RWPE1 (cell line): ENCODE measurements around the gene DISC1.

ENCODE experiments used
- CTCF ChIA-PET: fragments of 350-600 bp; sonication (Branson Sonifier 250); formaldehyde crosslinking; extraction: SDS; loops from one replicate; lab custom pipeline; 2021; lab: Yijun Ruan, JAX
- POLR2A ChIA-PET: fragments of 400-600 bp; formaldehyde crosslinking; extraction: SDS; loops from one replicate; lab custom pipeline; 2020; ENCODE audit warnings: antibody characterized with exemption; ENCODE audit not compliant: low non-redundant PET; lab: Yijun Ruan, JAX
- DNase-seq: peaks from one replicate; pipeline ENCODE4 v3.0.0; 2012; ENCODE audit warnings: low spot score
- H3K27ac ChIP-seq: fragments of 450-650 bp; 2 replicates; pipeline ENCODE4 v1.5.1; 2017
- CTCF ChIP-seq: fragments of 450-650 bp; conservative IDR thresholded peaks from 2 replicates; pipeline ENCODE4 v1.5.1; 2017; ENCODE audit warnings: low read depth, mild to moderate bottlenecking

Gene DISC1

GRCh38 chr1:231919239-231919885 lies 292.8 kb downstream of the DISC1 start:
- H3K27ac ChIP-seq: no peak overlapping the region
- CTCF ChIA-PET: no interaction called here
- TF ChIP-seq CTCF: no peak
- DNase-seq: no peak
- POLR2A ChIA-PET: no interaction called here

GRCh38 chr1:231919886-231920285 lies 293.3 kb downstream of the DISC1 start:
- no peak for DNase-seq
- TF ChIP-seq CTCF: no peak
- no peak overlapping the region for H3K27ac ChIP-seq
- ChIA-PET POLR2A (no interaction called here), CTCF (no interaction called here)

- TF ChIP-seq CTCF: no peak
- ChIA-PET POLR2A (no interaction called here), CTCF (interaction anchor here (0.6 kb wide), 1 partner anchor 92 kb away, joined by 4 read pairs; no protein-coding TSS in a partner anchor)
- no peak overlapping the region for H3K27ac ChIP-seq
- DNase-seq: no peak
Measured at GRCh38 chr1:231921646-231922345, 295.2 kb downstream of the DISC1 start.

- ChIA-PET CTCF (interaction anchor here (0.7 kb wide), 1 partner anchor 1351 kb away, joined by 3 read pairs; no protein-coding TSS in a partner anchor), POLR2A (no interaction called here)
- no peak overlapping the region for H3K27ac ChIP-seq
- DNase-seq: no peak
- TF ChIP-seq CTCF: no peak
Measured at GRCh38 chr1:231923491-231924041, 297.0 kb downstream of the DISC1 start.

GRCh38 chr1:231924180-231924579 lies 297.6 kb downstream of the DISC1 start:
- ChIA-PET CTCF (no interaction called here), POLR2A (no interaction called here)
- DNase-seq: no peak
- no peak overlapping the region for H3K27ac ChIP-seq
- no peak for TF ChIP-seq CTCF

- ChIA-PET CTCF (interaction anchor here (0.6 to 1.2 kb wide), 2 partner anchors 8 to 1033 kb away, joined by 3 to 6 read pairs; no protein-coding TSS in a partner anchor), POLR2A (no interaction called here)
- no peak for DNase-seq
- no peak overlapping the region for H3K27ac ChIP-seq
- TF ChIP-seq CTCF: no peak
Measured at GRCh38 chr1:231925864-231926263, 299.3 kb downstream of the DISC1 start.
